CD8-positive, alpha-beta memory T cell (primary cell): ENCODE data around the gene MAP3K7. TPM values are rescaled to one million over a fixed set of nuclear protein-coding genes. Genes with fewer than 3 reads are reported as not detected.
A peak's percentile ranks its signal among the peaks of the same experiment; 100 is the strongest.

Source experiments
- CTCF ChIA-PET: fragments of 350-600 bp; sonication (Branson Sonifier 250); formaldehyde crosslinking; loops from one replicate; lab custom pipeline; 2021; ENCODE audit warnings: antibody characterized with exemption; lab: Charles Lee
- POLR2A ChIA-PET: fragments of 350-600 bp; sonication (Branson Sonifier 250); formaldehyde crosslinking; loops from one replicate; lab custom pipeline; 2021; ENCODE audit warnings: antibody characterized with exemption; lab: Charles Lee
- DNase-seq, 5 donors: peaks; one replicate each; pipeline versions ENCODE4 v3.0.0 to v3.0.0-alpha.2; 2020 to 2022; ENCODE audit warnings: mixed read lengths in 1 of 5
- H3K27ac ChIP-seq: one replicate; pipeline ENCODE4 v1.7.0; 2013; ENCODE audit warnings: low read depth, mild to moderate bottlenecking, low read length, moderate library complexity
- H3K27me3 ChIP-seq: 2 replicates; pipeline ENCODE4 v1.7.0; 2013; ENCODE audit warnings: low read length, mild to moderate bottlenecking; ENCODE audit not compliant: insufficient read depth, poor library complexity, severe bottlenecking
- H3K36me3 ChIP-seq: 2 replicates; pipeline ENCODE4 v1.7.0; 2013; ENCODE audit warnings: mild to moderate bottlenecking, low read length, moderate library complexity; ENCODE audit not compliant: insufficient read depth
- H3K4me1 ChIP-seq: 2 replicates; pipeline ENCODE4 v1.7.0; 2013; ENCODE audit warnings: mild to moderate bottlenecking, low read length, moderate library complexity; ENCODE audit not compliant: insufficient read depth
- H3K4me3 ChIP-seq: 2 replicates; pipeline ENCODE4 v1.7.0; 2013; ENCODE audit warnings: mild to moderate bottlenecking, low read length
- H3K9me3 ChIP-seq: 2 replicates; pipeline ENCODE4 v1.7.0; 2013; ENCODE audit warnings: mild to moderate bottlenecking, low read length
- H3K27ac Mint-ChIP-seq, 8 donors: one replicate each; pipeline ENCODE4 v1.8.0; 2020 to 2021; ENCODE audit warnings: mixed read lengths in 8 of 8, mild to moderate bottlenecking in 6 of 8, inconsistent platforms in 3 of 8, moderate library complexity in 3 of 8
- H3K27me3 Mint-ChIP-seq, 2 donors: one replicate each; pipeline ENCODE4 v1.8.0; 2020 to 2021; ENCODE audit warnings: mixed read lengths in 2 of 2, mild to moderate bottlenecking in 1 of 2, moderate library complexity in 1 of 2
- H3K36me3 Mint-ChIP-seq, 3 donors: one replicate each; pipeline ENCODE4 v1.8.0; 2020 to 2021; ENCODE audit warnings: mixed read lengths in 3 of 3, inconsistent platforms in 1 of 3, mild to moderate bottlenecking in 1 of 3
- H3K4me1 Mint-ChIP-seq, 3 donors: one replicate each; pipeline ENCODE4 v1.8.0; 2020 to 2021; ENCODE audit warnings: mixed read lengths in 3 of 3, inconsistent platforms in 1 of 3, mild to moderate bottlenecking in 1 of 3
- H3K4me3 Mint-ChIP-seq, 7 donors: one replicate each; pipeline ENCODE4 v1.8.0; 2020 to 2021; ENCODE audit warnings: mixed read lengths in 7 of 7, mild to moderate bottlenecking in 6 of 7, moderate library complexity in 4 of 7, inconsistent platforms in 2 of 7
- H3K9me3 Mint-ChIP-seq, 5 donors: one replicate each; pipeline ENCODE4 v1.8.0; 2020 to 2022; ENCODE audit warnings: mixed read lengths in 5 of 5, mild to moderate bottlenecking in 3 of 5, moderate library complexity in 2 of 5, inconsistent platforms in 1 of 5
- polyA plus RNA-seq: library from polyadenylated mRNA; unstranded; fragments of 300-500 nt; fragmentation: Illumina TruSeq; gene quantifications from one replicate; pipeline ENCODE4 v1.2.3, GENCODE V29; 2021
- total RNA-seq, 2 experiments: library from RNA; stranded (reverse); gene quantifications; one replicate each; pipeline ENCODE4 v1.2.3, GENCODE V29; 2021

Gene MAP3K7
- 10 to 100 TPM; 23.7 to 24.8 TPM for total RNA-seq
- 20.8 TPM for polyA plus RNA-seq

- Histone ChIP-seq H3K9me3 (no peaks in the 10 kb centered on the region), H3K4me1 (peaks cover 30% of the 10 kb centered on the region), H3K27me3 (no peaks in the 10 kb centered on the region), H3K4me3 (peak within 1 kb of the TSS; percentile 83), H3K27ac (peak within 1 kb of the TSS; percentile 95), H3K36me3 (no peaks in the 10 kb centered on the region)
- POLR2A ChIA-PET = interaction anchor here (0.5 to 0.7 kb wide), 3 partner anchors 1236 to 1507 kb away, joined by 4 to 7 read pairs (median 4); partner anchors contain the start of gene PNRC1
- Mint-ChIP-seq H3K4me3 (peak within 1 kb of the TSS; percentile 95 to 100 (median 98)), H3K4me1 (peaks cover 40 to 51% (median 50%) of the 10 kb centered on the region in 3 donors), H3K27me3 (peaks cover 5 to 6% of the 10 kb centered on the region in 2 donors), H3K27ac (peak within 1 kb of the TSS; percentile 96 to 100 (median 100)), H3K9me3 (no peaks in the 10 kb centered on the region), H3K36me3 (peaks cover 0 to 12% (median 2%) of the 10 kb centered on the region in 3 donors)
- CTCF ChIA-PET = no interaction called here
- peak; percentile 83 to 93 (median 91) for DNase-seq
These were observed at the start of gene MAP3K7 for GRCh38 chr6:90586836-90587638. TSS of gene MAP3K7 (minus strand) at chr6:90587072. CDS start at chr6:90586883, 189 bp downstream.

DNA sequence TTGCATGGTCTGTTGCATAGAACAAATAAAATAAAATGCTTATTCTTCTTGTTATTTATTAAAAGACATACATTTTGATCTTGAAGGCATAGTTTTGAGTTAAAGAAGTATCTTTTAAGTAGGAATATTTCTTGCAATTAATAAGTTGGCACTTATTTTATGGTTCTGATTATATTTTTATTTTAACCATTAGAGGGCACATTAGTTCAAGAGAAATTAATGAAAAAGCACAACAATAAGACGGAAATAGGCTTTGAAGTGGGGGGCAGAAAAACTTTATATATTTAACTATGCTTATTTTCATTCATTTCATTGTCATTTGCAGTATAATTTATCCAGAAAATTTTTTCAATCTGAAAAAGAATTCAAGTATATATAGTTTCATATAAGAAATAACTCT is 44.2 kb upstream of the MAP3K7 start:
- Histone ChIP-seq H3K27me3 (no peaks in the 10 kb centered on the region), H3K36me3 (no peaks in the 10 kb centered on the region), H3K4me1 (no peaks in the 10 kb centered on the region), H3K4me3 (no peak overlapping the region), H3K27ac (no peak overlapping the region), H3K9me3 (no peaks in the 10 kb centered on the region)
- CTCF ChIA-PET = no interaction called here
- Mint-ChIP-seq H3K36me3 (no peaks in the 10 kb centered on the region), H3K9me3 (peaks cover 0 to 8% (median 5%) of the 10 kb centered on the region in 5 donors), H3K27ac (no peak overlapping the region), H3K27me3 (peaks cover 13 to 17% of the 10 kb centered on the region in 2 donors), H3K4me3 (no peak overlapping the region), H3K4me1 (no peaks in the 10 kb centered on the region)
- no peak for DNase-seq
- POLR2A ChIA-PET = no interaction called here

GRCh38 chr6:90621581-90621980 is 34.7 kb upstream of the MAP3K7 start:
- no peaks in the 10 kb centered on the region for H3K4me1 Mint-ChIP-seq
- H3K9me3 Mint-ChIP-seq = peaks cover 3 to 8% (median 4%) of the 10 kb centered on the region in 5 donors
- no peak overlapping the region for H3K27ac Mint-ChIP-seq
- H3K4me3 ChIP-seq = no peak overlapping the region
- ChIA-PET CTCF (no interaction called here), POLR2A (no interaction called here)
- peaks cover 0 to 4% (median 0%) of the 10 kb centered on the region in 3 donors for H3K36me3 Mint-ChIP-seq
- peaks cover 36 to 76% of the 10 kb centered on the region in 2 donors for H3K27me3 Mint-ChIP-seq
- H3K27ac ChIP-seq = no peak overlapping the region
- H3K4me1 ChIP-seq = no peaks in the 10 kb centered on the region
- H3K9me3 ChIP-seq = no peaks in the 10 kb centered on the region
- no peaks in the 10 kb centered on the region for H3K36me3 ChIP-seq
- no peak for DNase-seq
- H3K4me3 Mint-ChIP-seq = no peak overlapping the region
- peaks cover 4% of the 10 kb centered on the region for H3K27me3 ChIP-seq

DNA sequence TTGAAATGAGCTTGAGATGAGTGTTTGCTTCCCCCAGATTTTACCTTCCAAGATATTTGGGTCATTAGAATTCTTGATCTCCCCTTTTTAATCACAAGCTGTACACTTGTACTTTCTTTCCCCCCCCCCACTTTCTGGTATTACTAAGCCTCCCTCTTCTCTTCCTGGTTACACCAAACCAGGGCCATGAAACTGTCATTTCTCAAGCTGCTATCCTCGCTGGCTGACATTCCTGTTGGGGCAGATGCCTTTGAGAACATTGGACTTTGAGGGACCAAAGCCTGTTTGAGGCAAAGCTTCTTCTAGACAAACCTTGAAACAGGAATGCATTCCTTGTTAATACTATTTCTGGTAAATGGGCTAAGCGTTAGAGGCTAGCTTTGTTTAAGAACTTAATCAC is 32.3 kb upstream of the MAP3K7 start:
- Histone ChIP-seq H3K9me3 (no peaks in the 10 kb centered on the region), H3K4me1 (no peaks in the 10 kb centered on the region), H3K27ac (no peak overlapping the region), H3K4me3 (no peak overlapping the region), H3K27me3 (peaks cover 4% of the 10 kb centered on the region), H3K36me3 (no peaks in the 10 kb centered on the region)
- Mint-ChIP-seq H3K4me1 (no peaks in the 10 kb centered on the region), H3K9me3 (peaks cover under 1 to 3% (median 1%) of the 10 kb centered on the region in 5 donors), H3K36me3 (peaks cover 0 to 1% (median 0%) of the 10 kb centered on the region in 3 donors), H3K27me3 (peaks cover 29 to 73% of the 10 kb centered on the region in 2 donors), H3K4me3 (no peak overlapping the region), H3K27ac (no peak overlapping the region)
- ChIA-PET CTCF (no interaction called here), POLR2A (no interaction called here)
- DNase-seq = no peak

- no peak overlapping the region for H3K27ac ChIP-seq
- ChIA-PET POLR2A (no interaction called here), CTCF (no interaction called here)
- Mint-ChIP-seq H3K4me3 (peak overlapping the region in 4 of 7 donors; percentile 10 to 28 (median 24)), H3K4me1 (peaks cover 12 to 13% (median 13%) of the 10 kb centered on the region in 3 donors), H3K36me3 (no peaks in the 10 kb centered on the region), H3K9me3 (no peaks in the 10 kb centered on the region), H3K27me3 (peaks cover 33 to 78% of the 10 kb centered on the region in 2 donors), H3K27ac (no peak overlapping the region)
- H3K36me3 ChIP-seq = no peaks in the 10 kb centered on the region
- H3K4me1 ChIP-seq = peaks cover 14% of the 10 kb centered on the region
- DNase-seq = no peak
- no peaks in the 10 kb centered on the region for H3K9me3 ChIP-seq
- H3K4me3 ChIP-seq = no peak overlapping the region
- H3K27me3 ChIP-seq = peaks cover 23% of the 10 kb centered on the region
These were observed 25.4 kb upstream of the MAP3K7 start for GRCh38 chr6:90612313-90612680.

DNA sequence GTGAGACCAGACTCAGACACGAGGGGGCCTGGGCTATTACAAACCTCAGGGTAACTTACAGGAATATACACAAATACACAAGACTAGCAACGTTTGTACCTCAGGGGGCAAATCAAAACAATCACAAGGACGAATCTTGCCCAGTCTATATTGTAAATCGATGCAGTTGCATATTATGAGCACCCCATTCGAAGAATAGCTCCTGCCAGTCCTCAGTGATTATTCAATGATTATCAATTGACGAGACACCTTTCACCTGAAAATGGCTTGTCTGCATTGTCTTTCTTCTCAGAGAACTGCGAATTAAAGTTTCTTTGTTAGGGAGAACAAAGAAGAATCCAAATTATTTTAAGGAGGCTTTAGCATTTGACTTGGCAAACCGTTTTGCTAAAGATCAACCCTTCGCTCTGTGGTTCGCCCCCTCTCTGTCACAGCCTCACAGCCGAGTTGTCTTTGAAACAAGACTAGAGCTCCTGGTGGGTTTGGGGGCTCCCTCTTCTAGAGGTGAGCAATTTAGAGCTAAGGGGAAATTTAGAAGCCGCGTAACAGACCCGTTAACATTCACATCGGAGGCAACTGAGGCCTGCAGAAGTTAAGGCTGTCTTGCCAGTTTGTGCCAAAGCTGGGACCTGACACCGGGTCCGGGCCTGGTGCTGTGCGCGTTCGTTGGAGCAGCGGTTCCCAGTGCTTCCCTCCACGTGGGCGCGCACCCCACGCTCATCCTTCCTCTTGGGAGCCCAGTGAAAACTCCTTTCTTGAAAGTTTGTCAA is 24.9 kb upstream of the MAP3K7 start:
- no peak for DNase-seq
- no peaks in the 10 kb centered on the region for H3K9me3 Mint-ChIP-seq
- H3K27me3 Mint-ChIP-seq = peaks cover 33 to 75% of the 10 kb centered on the region in 2 donors
- CTCF ChIA-PET = no interaction called here
- Histone ChIP-seq H3K27me3 (peaks cover 23% of the 10 kb centered on the region), H3K36me3 (no peaks in the 10 kb centered on the region), H3K4me3 (peak overlapping the region; percentile 52), H3K9me3 (no peaks in the 10 kb centered on the region), H3K4me1 (peaks cover 14% of the 10 kb centered on the region), H3K27ac (no peak overlapping the region)
- H3K4me1 Mint-ChIP-seq = peaks cover 12 to 13% (median 13%) of the 10 kb centered on the region in 3 donors
- no peak overlapping the region for H3K27ac Mint-ChIP-seq
- no peaks in the 10 kb centered on the region for H3K36me3 Mint-ChIP-seq
- POLR2A ChIA-PET = no interaction called here
- H3K4me3 Mint-ChIP-seq = peak overlapping the region; percentile 33 to 91 (median 80)

DNA sequence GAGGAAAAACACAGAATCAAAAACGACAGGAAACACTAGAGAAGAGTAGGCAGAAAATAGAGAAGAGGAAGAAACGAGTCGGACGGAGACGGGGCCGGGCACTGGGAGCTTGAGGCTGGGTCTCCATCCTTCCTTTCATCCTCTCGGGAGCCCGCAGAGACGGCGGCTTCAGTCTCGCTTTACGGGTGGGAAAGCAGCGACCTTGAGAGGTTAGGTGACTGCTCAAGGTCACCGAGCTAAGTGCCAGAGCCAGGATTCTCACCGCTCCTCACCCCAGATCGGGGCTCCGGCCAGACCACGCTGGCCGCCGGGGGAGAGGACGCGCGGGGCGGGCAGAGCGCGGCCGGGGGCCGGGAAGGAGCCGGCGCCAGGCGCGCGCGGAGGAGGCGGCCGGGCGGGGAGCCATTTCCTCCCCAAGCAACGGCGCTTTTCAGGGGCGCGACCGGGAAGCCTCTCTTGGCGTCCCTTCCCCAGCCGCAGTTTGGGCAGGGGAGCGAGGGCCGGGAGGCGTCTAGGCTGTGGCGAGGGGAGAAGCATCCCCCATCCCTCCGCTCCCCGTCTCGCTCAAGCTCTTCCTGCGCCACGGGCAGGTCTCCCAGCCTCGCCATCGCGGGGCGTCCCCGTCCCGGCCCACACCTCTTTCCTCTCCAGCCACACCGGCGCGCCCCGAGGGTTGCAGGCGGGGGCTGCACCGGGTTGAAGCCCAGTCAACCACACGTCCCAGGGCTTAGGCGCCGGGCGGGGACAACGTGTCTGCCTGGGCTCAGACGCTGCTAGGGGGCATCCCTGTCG is 24.1 kb upstream of the MAP3K7 start:
- Mint-ChIP-seq H3K9me3 (no peaks in the 10 kb centered on the region), H3K36me3 (no peaks in the 10 kb centered on the region), H3K4me1 (peaks cover 12 to 13% (median 13%) of the 10 kb centered on the region in 3 donors), H3K27me3 (peaks cover 36 to 74% of the 10 kb centered on the region in 2 donors), H3K4me3 (peak overlapping the region; percentile 33 to 91 (median 83)), H3K27ac (peak overlapping the region in 1 of 8 donors; percentile 69)
- Histone ChIP-seq H3K9me3 (no peaks in the 10 kb centered on the region), H3K27me3 (peaks cover 23% of the 10 kb centered on the region), H3K4me3 (peak overlapping the region; percentile 52), H3K4me1 (peaks cover 14% of the 10 kb centered on the region), H3K36me3 (no peaks in the 10 kb centered on the region), H3K27ac (no peak overlapping the region)
- DNase-seq = peak in 2 of 5 donors; percentile 9 to 23
- CTCF ChIA-PET = no interaction called here
- POLR2A ChIA-PET = no interaction called here
